ENCODE measurements around the gene GID8. TPM values are rescaled to one million over a fixed set of nuclear protein-coding genes. Genes with fewer than 3 reads are reported as not detected.

Gene GID8
- total RNA-seq, 1 donor from 2014 or later: 48.7 TPM

- Histone ChIP-seq H4K20me1 (ENCODE audit: low read depth) (no peaks in the 10 kb centered on the region), H3K4me2 (no peak overlapping the region), H3K27ac (no peak overlapping the region), H3F3A (ENCODE audit: low read depth) (peaks cover 9% of the 10 kb centered on the region), H3K9ac (no peak overlapping the region), H3K4me1 (no peaks in the 10 kb centered on the region), H3K36me3 (no peaks in the 10 kb centered on the region), H3K9me3 (ENCODE audit: low read depth) (no peaks in the 10 kb centered on the region), H2AFZ (replicated peaks) (no peak overlapping the region), H3K27me3 (no peaks in the 10 kb centered on the region), H3K4me3 (no peak overlapping the region), H3K79me2 (ENCODE audit: low read depth) (no peaks in the 10 kb centered on the region)
- no peaks in the 10 kb centered on the region for H3K9me3 Mint-ChIP-seq
- TF ChIP-seq EZH2phosphoT487 (IDR thresholded peaks at IDR 0.05): no peak
- TF ChIP-seq EZH2 (IDR thresholded peaks at IDR 0.05): no peak
- no peak for TF ChIP-seq CTCF (IDR thresholded peaks at IDR 0.05)
- no peaks in the 10 kb centered on the region for H3K4me1 Mint-ChIP-seq
- peaks cover 2% of the 10 kb centered on the region for H3K27me3 Mint-ChIP-seq (ENCODE audit: insufficient read depth, low read depth)
- no peak overlapping the region for H3K27ac Mint-ChIP-seq
- no peak for DNase-seq (ENCODE audit: low spot score)
- no peak overlapping the region for H3K4me3 Mint-ChIP-seq
- peaks cover 38% of the 10 kb centered on the region for H3K36me3 Mint-ChIP-seq
Observed at GRCh38 chr20:62889411-62889810, 48.5 kb upstream of the GID8 start.

- peaks cover 1% of the 10 kb centered on the region for H3K27me3 Mint-ChIP-seq (ENCODE audit: insufficient read depth, low read depth)
- no peaks in the 10 kb centered on the region for H3K4me1 Mint-ChIP-seq
- H3K4me3 ChIP-seq: no peak overlapping the region
- no peaks in the 10 kb centered on the region for H3K9me3 Mint-ChIP-seq
- H3F3A ChIP-seq (ENCODE audit: low read depth): peaks cover 13% of the 10 kb centered on the region
- H3K27ac ChIP-seq: no peak overlapping the region
- no peak overlapping the region for H3K4me2 ChIP-seq
- no peak overlapping the region for H3K4me3 Mint-ChIP-seq
- no peaks in the 10 kb centered on the region for H3K9me3 ChIP-seq (ENCODE audit: low read depth)
- H3K4me1 ChIP-seq: no peaks in the 10 kb centered on the region
- H3K79me2 ChIP-seq (ENCODE audit: low read depth): no peaks in the 10 kb centered on the region
- no peak overlapping the region for H3K27ac Mint-ChIP-seq
- H3K9ac ChIP-seq: no peak overlapping the region
- H3K36me3 ChIP-seq: no peaks in the 10 kb centered on the region
- no peaks in the 10 kb centered on the region for H3K27me3 ChIP-seq
- no peaks in the 10 kb centered on the region for H4K20me1 ChIP-seq (ENCODE audit: low read depth)
- H3K36me3 Mint-ChIP-seq: peaks cover 38% of the 10 kb centered on the region
- TF ChIP-seq CTCF (IDR thresholded peaks at IDR 0.05): no peak
- H2AFZ ChIP-seq (replicated peaks): no peak overlapping the region
- DNase-seq (ENCODE audit: low spot score): no peak
Observed at GRCh38 chr20:62889871-62890270, 48.1 kb upstream of the GID8 start.

- Histone ChIP-seq H3K79me2 (ENCODE audit: low read depth) (no peaks in the 10 kb centered on the region), H3K27ac (no peak overlapping the region), H3K36me3 (no peaks in the 10 kb centered on the region), H3K4me3 (no peak overlapping the region), H3K27me3 (no peaks in the 10 kb centered on the region), H3K9me3 (ENCODE audit: low read depth) (no peaks in the 10 kb centered on the region), H2AFZ (replicated peaks) (no peak overlapping the region), H3K4me2 (no peak overlapping the region), H4K20me1 (ENCODE audit: low read depth) (no peaks in the 10 kb centered on the region), H3K9ac (no peak overlapping the region), H3F3A (ENCODE audit: low read depth) (peaks cover 13% of the 10 kb centered on the region), H3K4me1 (no peaks in the 10 kb centered on the region)
- H3K4me3 Mint-ChIP-seq: no peak overlapping the region
- H3K27ac Mint-ChIP-seq: no peak overlapping the region
- no peaks in the 10 kb centered on the region for H3K27me3 Mint-ChIP-seq (ENCODE audit: insufficient read depth, low read depth)
- DNase-seq (ENCODE audit: low spot score): no peak
- H3K9me3 Mint-ChIP-seq: no peaks in the 10 kb centered on the region
- TF ChIP-seq CTCF (IDR thresholded peaks at IDR 0.05): no peak
- TF ChIP-seq EZH2phosphoT487 (IDR thresholded peaks at IDR 0.05): no peak
- no peak for TF ChIP-seq EZH2 (IDR thresholded peaks at IDR 0.05)
- no peaks in the 10 kb centered on the region for H3K4me1 Mint-ChIP-seq
- H3K36me3 Mint-ChIP-seq: peaks cover 38% of the 10 kb centered on the region
Observed at GRCh38 chr20:62890444-62890843, 47.5 kb upstream of the GID8 start.

- Histone ChIP-seq H3K36me3 (no peaks in the 10 kb centered on the region), H3K4me2 (no peak overlapping the region), H3F3A (ENCODE audit: low read depth) (peaks cover 13% of the 10 kb centered on the region), H3K27ac (no peak overlapping the region), H4K20me1 (ENCODE audit: low read depth) (no peaks in the 10 kb centered on the region), H3K79me2 (ENCODE audit: low read depth) (no peaks in the 10 kb centered on the region), H2AFZ (replicated peaks) (no peak overlapping the region), H3K4me1 (no peaks in the 10 kb centered on the region), H3K4me3 (no peak overlapping the region), H3K9ac (no peak overlapping the region), H3K27me3 (no peaks in the 10 kb centered on the region), H3K9me3 (ENCODE audit: low read depth) (no peaks in the 10 kb centered on the region)
- TF ChIP-seq CTCF (IDR thresholded peaks at IDR 0.05) (no peak), EZH2phosphoT487 (IDR thresholded peaks at IDR 0.05) (no peak), EZH2 (IDR thresholded peaks at IDR 0.05) (no peak)
- Mint-ChIP-seq H3K27ac (no peak overlapping the region), H3K27me3 (ENCODE audit: insufficient read depth, low read depth) (no peaks in the 10 kb centered on the region), H3K4me3 (no peak overlapping the region), H3K9me3 (no peaks in the 10 kb centered on the region), H3K4me1 (no peaks in the 10 kb centered on the region), H3K36me3 (peaks cover 36% of the 10 kb centered on the region)
- no peak for DNase-seq (ENCODE audit: low spot score)
Observed at GRCh38 chr20:62891111-62891510, 46.8 kb upstream of the GID8 start.

Measured in neural progenitor cell (in vitro differentiated cells).